HepG2 (cell line): Measurements from ENCODE around the gene ZNF8. TPM values are rescaled to one million over a fixed set of nuclear protein-coding genes. Genes with fewer than 3 reads are reported as not detected.
A peak's percentile ranks its signal among the peaks of the same experiment; 100 is the strongest.

Experiments
- ATAC-seq: fragments of 200-7000 bp; cut with Tn5 transposase; 3 replicates; pipeline ENCODE4 v1.9.1; 2020; ENCODE audit warnings: mild to moderate bottlenecking, moderate library complexity
- BruUV-seq: library from RNA; stranded (reverse); fragments of 400-500 nt; replicated peaks from 2 replicates; lab custom pipeline; 2021; lab: Mats Ljungman, UMichigan
- CTCF ChIA-PET: fragments of 300-600 bp; formaldehyde crosslinking; extraction: SDS; loops from one replicate; lab custom pipeline; 2021; ENCODE audit warnings: low total read pairs, inconsistent platforms, low intra/inter-chr PET ratio; lab: Yijun Ruan, JAX
- POLR2A ChIA-PET: fragments of 350-600 bp; sonication (Branson Sonifier 250); formaldehyde crosslinking; loops from one replicate; lab custom pipeline; 2020; ENCODE audit warnings: antibody characterized with exemption, inconsistent platforms; lab: Yijun Ruan, JAX
- DNase-seq: peaks from one replicate; pipeline ENCODE4 v3.0.0-alpha.2; 2015; ENCODE audit warnings: low spot score
- FAIRE-seq: peaks from 3 replicates; lab custom pipeline; 2011; peaks lifted over from hg19 to GRCh38; lab: Jason Lieb, UNC
- H2AFZ ChIP-seq: one replicate; pipeline ENCODE4 v1.6.1; 2011; ENCODE audit warnings: low read length, inconsistent platforms
- H3K27ac ChIP-seq: fragments of 300-600 bp; 3 replicates; pipeline ENCODE4 v1.8.0; 2011; ENCODE audit warnings: mixed run types, mild to moderate bottlenecking, mixed read lengths, low read length, inconsistent platforms; ENCODE audit not compliant: insufficient read depth; ENCODE audit errors: extremely low read length
- H3K27me3 ChIP-seq, 2 experiments: fragments of 200-600 bp in 1 of 2; 2 replicates in 1 of 2; 3 replicates in 1 of 2; pipeline versions ENCODE4 v1.6.0 to v1.8.0; 2011; ENCODE audit warnings: low read length in 2 of 2, mild to moderate bottlenecking in 2 of 2, moderate library complexity in 2 of 2, inconsistent platforms in 1 of 2; ENCODE audit not compliant: insufficient read depth in 2 of 2, control insufficient read depth in 1 of 2
- H3K36me3 ChIP-seq, 2 experiments: fragments of 200-600 bp in 1 of 2; replicated peaks in 1 of 2; 2 replicates in 1 of 2; 3 replicates in 1 of 2; pipeline versions ENCODE4 v1.5.1 to v1.8.0; 2011; ENCODE audit warnings: low read length in 2 of 2, inconsistent platforms in 1 of 2; ENCODE audit not compliant: insufficient read depth in 2 of 2, control insufficient read depth in 1 of 2
- H3K4me1 ChIP-seq: 2 replicates; pipeline ENCODE4 v1.5.1; 2012; ENCODE audit warnings: low read length, inconsistent platforms; ENCODE audit not compliant: insufficient read depth
- H3K4me2 ChIP-seq: 2 replicates; pipeline ENCODE4 v1.6.0; 2011; ENCODE audit warnings: low read depth, low read length, inconsistent platforms
- H3K4me3 ChIP-seq, 3 experiments: fragments of 200-600 bp in 1 of 3; sonication (generic), shearing (Covaris generic) in 1 of 3; replicated peaks in 1 of 3; 2 replicates each; pipeline ENCODE4 v1.5.1; 2011 to 2016; ENCODE audit warnings: low read length in 3 of 3, inconsistent platforms in 2 of 3, low read depth in 2 of 3, mild to moderate bottlenecking in 2 of 3, control low read depth in 1 of 3, mixed read lengths in 1 of 3; ENCODE audit not compliant: insufficient read depth in 1 of 3
- H3K79me2 ChIP-seq: one replicate; pipeline ENCODE4 v1.6.1; 2011; ENCODE audit warnings: low read length, inconsistent platforms; ENCODE audit not compliant: insufficient read depth
- H3K9ac ChIP-seq: 2 replicates; pipeline ENCODE4 v1.6.0; 2011; ENCODE audit warnings: mild to moderate bottlenecking, low read depth, low read length, inconsistent platforms; ENCODE audit not compliant: insufficient read depth
- H3K9me3 ChIP-seq: 2 replicates; pipeline ENCODE4 v1.5.1; 2012; ENCODE audit warnings: mild to moderate bottlenecking, low read length
- H4K20me1 ChIP-seq: 2 replicates; pipeline ENCODE4 v1.6.0; 2011; ENCODE audit warnings: inconsistent platforms, mild to moderate bottlenecking, low read length, moderate library complexity; ENCODE audit not compliant: insufficient read depth
- FOXJ3 ChIP-seq: sonication (generic); formaldehyde crosslinking; IDR thresholded peaks from 2 replicates; pipeline ENCODE4 v1.4.0; 2020; ENCODE audit warnings: missing genetic modification reagents, mild to moderate bottlenecking, borderline replicate concordance
- HCFC1 ChIP-seq: fragments of 150-350 bp; IDR thresholded peaks from 2 replicates; pipeline ENCODE4 v1.6.1; 2014; ENCODE audit warnings: low read depth, low read length
- KLF16 ChIP-seq, 2 experiments: sonication (generic) in 1 of 2; formaldehyde crosslinking in 1 of 2; IDR thresholded peaks; 2 replicates each; pipeline versions ENCODE4 v1.6.1 to v1.8.0; 2016 to 2023; ENCODE audit warnings: missing genetic modification reagents in 2 of 2, missing compliant biosample characterization in 1 of 2
- POLR2AphosphoS5 ChIP-seq: IDR thresholded peaks from 2 replicates; pipeline ENCODE4 v1.6.1; 2012; ENCODE audit warnings: low read depth, low read length
- SP140L ChIP-seq: sonication (generic); formaldehyde crosslinking; IDR thresholded peaks from 2 replicates; pipeline ENCODE4 v1.4.0; 2020; ENCODE audit warnings: missing genetic modification reagents, borderline replicate concordance
- THAP7 ChIP-seq: sonication (generic); formaldehyde crosslinking; IDR thresholded peaks from 2 replicates; pipeline ENCODE4 v1.8.1; 2023; ENCODE audit warnings: mild to moderate bottlenecking, missing genetic modification reagents
- ZBTB42 ChIP-seq: sonication (generic); formaldehyde crosslinking; IDR thresholded peaks from 2 replicates; pipeline ENCODE4 v1.5.0; 2020; ENCODE audit warnings: mild to moderate bottlenecking, missing genetic modification reagents
- ZKSCAN8 ChIP-seq: IDR thresholded peaks from 2 replicates; pipeline ENCODE4 v1.6.1; 2016; ENCODE audit warnings: borderline replicate concordance, missing genetic modification reagents, missing compliant biosample characterization
- ZNF12 ChIP-seq: sonication (generic); formaldehyde crosslinking; IDR thresholded peaks from 2 replicates; pipeline ENCODE4 v1.5.0; 2020; ENCODE audit warnings: missing genetic modification reagents
- ZNF550 ChIP-seq: sonication (generic); formaldehyde crosslinking; IDR thresholded peaks from 2 replicates; pipeline ENCODE4 v1.4.0; 2020; ENCODE audit warnings: mild to moderate bottlenecking, missing genetic modification reagents, borderline replicate concordance
- ZNF557 ChIP-seq: sonication (generic); formaldehyde crosslinking; IDR thresholded peaks from 2 replicates; pipeline ENCODE4 v1.4.0; 2020; ENCODE audit warnings: missing genetic modification reagents
- ZNF577 ChIP-seq: sonication (generic); formaldehyde crosslinking; IDR thresholded peaks from 2 replicates; pipeline ENCODE4 v1.4.0; 2020; ENCODE audit warnings: mild to moderate bottlenecking, low read depth, missing genetic modification reagents, borderline replicate concordance
- ZNF605 ChIP-seq: sonication (generic); formaldehyde crosslinking; IDR thresholded peaks from 2 replicates; pipeline ENCODE4 v1.8.0; 2022; ENCODE audit warnings: mild to moderate bottlenecking, missing genetic modification reagents
- ZNF775 ChIP-seq: sonication (generic); formaldehyde crosslinking; IDR thresholded peaks from 2 replicates; pipeline ENCODE4 v1.4.0; 2020; ENCODE audit warnings: missing genetic modification reagents, mild to moderate bottlenecking, moderate library complexity, borderline replicate concordance
- WGBS: methylation state at CpG from one replicate; pipeline ENCODE4 v1.1.6; 2017; ENCODE audit warnings: low lambda C conversion rate; 5-methylcytosine and 5-hydroxymethylcytosine counted together
- in situ Hi-C: cut with HindIII; loops from 2 replicates; pipeline ENCODE4 v1.10.0; 2017; ENCODE audit warnings: low pct_unique_long_range_greater_than_20kb; ENCODE audit not compliant: extremely low pct_ligation_motif_present
- intact Hi-C: fragments of 100-400 bp; cut with micrococcal nuclease; formaldehyde crosslinking; loops from one replicate; pipeline ENCODE4 v1.10.0; 2022; ENCODE audit not compliant: unreplicated experiment
- polyA plus RNA-seq, 8 experiments: library from polyadenylated mRNA; depleted of rRNA in 3 of 8; stranded (reverse) in 7 of 8; unstranded in 1 of 8; fragments of >200 nt; fragmentation: Illumina TruSeq in 4 of 8; extraction: Trizol in 4 of 8; gene quantifications; 2 replicates each; pipeline versions ENCODE4 v1.2.1 to v1.2.3, GENCODE V29; 2011 to 2016; ENCODE audit warnings: low read depth in 4 of 8, missing spikeins in 1 of 8, mixed read lengths in 1 of 8; ENCODE audit not compliant: insufficient read depth in 1 of 8
- total RNA-seq, 5 experiments: library from RNA; depleted of rRNA; stranded (reverse); fragments of >200 nt; fragmentation: Illumina TruSeq; extraction: Trizol; gene quantifications; 2 replicates each; pipeline ENCODE4 v1.2.3, GENCODE V29; 2016; ENCODE audit warnings: low read depth in 1 of 5
- TF ChIP-seq, protein P1 (sequence below): sonication (generic); formaldehyde crosslinking; IDR thresholded peaks from 2 replicates; pipeline ENCODE4 v1.4.0; 2020; ENCODE audit warnings: missing genetic modification reagents
- TF ChIP-seq, protein P2 (sequence below): sonication (generic); formaldehyde crosslinking; IDR thresholded peaks from 2 replicates; pipeline ENCODE4 v1.4.0; 2020; ENCODE audit warnings: missing genetic modification reagents, borderline replicate concordance
- TF ChIP-seq, protein P3 (sequence below): fragments of 450-650 bp; IDR thresholded peaks from 2 replicates; pipeline ENCODE4 v1.6.1; 2017

ZNF8 gene
- total and polyA plus RNA-seq, 2 of the 13 experiments (the other 11 are each of a cell fraction or from before 2014, with no cell fraction given): 3.1 to 3.3 TPM

DNA sequence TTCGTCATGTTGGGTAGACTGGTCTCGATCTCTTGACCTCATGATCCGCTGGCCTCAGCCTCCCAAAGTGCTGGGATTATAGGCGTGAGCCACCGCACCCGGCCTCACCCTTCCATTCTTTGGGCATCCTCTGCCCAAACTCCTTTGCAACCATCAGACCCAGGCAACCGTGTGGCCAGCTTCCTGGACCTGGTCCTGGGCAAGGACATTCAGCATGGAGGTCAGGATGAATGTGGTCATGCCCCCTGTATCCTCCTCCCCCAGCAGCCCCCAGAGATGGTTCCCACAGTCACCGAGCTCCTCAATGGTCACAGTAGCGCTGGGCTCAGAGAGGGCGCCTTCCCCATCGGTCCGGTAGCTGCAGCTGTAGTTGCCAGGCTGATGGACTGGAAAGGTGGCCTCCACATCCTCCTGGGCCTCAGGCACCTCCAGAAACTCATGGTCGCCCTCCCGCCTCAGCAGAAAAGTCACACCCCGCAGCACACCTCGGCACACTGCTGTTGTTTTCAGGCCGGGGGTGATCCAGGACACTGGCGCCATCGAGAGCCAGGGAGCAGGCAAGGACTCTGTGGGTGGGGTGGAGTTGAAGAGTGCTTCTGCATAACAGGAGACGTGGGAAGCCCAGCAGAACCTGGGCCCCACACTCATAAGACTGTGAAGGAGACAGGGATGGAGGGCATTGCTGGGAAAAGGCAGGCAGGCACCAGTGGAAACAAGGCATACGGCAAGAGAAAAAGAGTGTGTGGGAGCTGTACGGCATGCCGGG, 73.4 kb downstream of the ZNF8 start:
- H2AFZ ChIP-seq: no peak overlapping the region
- no peaks in the 10 kb centered on the region for H3K9me3 ChIP-seq
- no peaks in the 10 kb centered on the region for H3K79me2 ChIP-seq
- CTCF ChIA-PET: no interaction called here
- H3K27ac ChIP-seq: no peak overlapping the region
- in situ Hi-C loops (no loop called here), intact Hi-C loops (no loop called here)
- POLR2A ChIA-PET: interaction anchor here (0.7 to 1.8 kb wide), 7 partner anchors 8 to 55 kb away, joined by 3 to 23 read pairs (median 3); partner anchors contain the start of genes ZNF497 and ZSCAN22
- H3K4me1 ChIP-seq: peaks cover 48% of the 10 kb centered on the region
- FAIRE-seq (no peak), ATAC-seq (peak; percentile 9), DNase-seq (no peak)
- peak overlapping the region; percentile 62; the same call in 1 of the 2 replicates for H3K9ac ChIP-seq
- no peaks in the 10 kb centered on the region for H3K36me3 ChIP-seq
- H4K20me1 ChIP-seq: no peaks in the 10 kb centered on the region
- 74% methylated on average over 17 of the region's 23 CpGs for WGBS
- no TSS peak for BruUV-seq
- no peaks in the 10 kb centered on the region for H3K27me3 ChIP-seq
- H3K4me3 ChIP-seq: peak overlapping the region; percentile 50 to 71 (median 68); a peak in 4 of 6 replicates
- H3K4me2 ChIP-seq: peak overlapping the region; percentile 93
- TF ChIP-seq HCFC1 (no peak), ZNF775 (CRISPR knock-in tag) (no peak), FOXJ3 (CRISPR knock-in tag) (no peak), ZKSCAN8 (CRISPR knock-in tag) (no peak), ZNF557 (CRISPR knock-in tag) (no peak), ZBTB42 (no peak), THAP7 (no peak), ZNF577 (CRISPR knock-in tag) (no peak), POLR2AphosphoS5 (no peak), SP140L (no peak), ZNF12 (CRISPR knock-in tag) (no peak), KLF16 (CRISPR knock-in tag; IDR thresholded peaks at IDR 0.05) (no peak), ZNF550 (0 out of 2 replicates have a peak, but pooled peaks have one; percentile 25), ZNF605 (CRISPR knock-in tag) (no peak)
- TF ChIP-seq, protein P1, sequence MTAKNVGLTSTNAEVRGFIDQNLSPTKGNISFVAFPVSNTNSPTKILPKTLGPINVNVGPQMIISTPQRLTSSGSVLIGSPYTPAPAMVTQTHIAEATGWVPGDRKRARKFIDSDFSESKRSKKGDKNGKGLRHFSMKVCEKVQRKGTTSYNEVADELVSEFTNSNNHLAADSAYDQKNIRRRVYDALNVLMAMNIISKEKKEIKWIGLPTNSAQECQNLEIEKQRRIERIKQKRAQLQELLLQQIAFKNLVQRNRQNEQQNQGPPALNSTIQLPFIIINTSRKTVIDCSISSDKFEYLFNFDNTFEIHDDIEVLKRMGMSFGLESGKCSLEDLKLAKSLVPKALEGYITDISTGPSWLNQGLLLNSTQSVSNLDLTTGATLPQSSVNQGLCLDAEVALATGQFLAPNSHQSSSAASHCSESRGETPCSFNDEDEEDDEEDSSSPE (CRISPR knock-in tag): no peak
- TF ChIP-seq, protein P2, sequence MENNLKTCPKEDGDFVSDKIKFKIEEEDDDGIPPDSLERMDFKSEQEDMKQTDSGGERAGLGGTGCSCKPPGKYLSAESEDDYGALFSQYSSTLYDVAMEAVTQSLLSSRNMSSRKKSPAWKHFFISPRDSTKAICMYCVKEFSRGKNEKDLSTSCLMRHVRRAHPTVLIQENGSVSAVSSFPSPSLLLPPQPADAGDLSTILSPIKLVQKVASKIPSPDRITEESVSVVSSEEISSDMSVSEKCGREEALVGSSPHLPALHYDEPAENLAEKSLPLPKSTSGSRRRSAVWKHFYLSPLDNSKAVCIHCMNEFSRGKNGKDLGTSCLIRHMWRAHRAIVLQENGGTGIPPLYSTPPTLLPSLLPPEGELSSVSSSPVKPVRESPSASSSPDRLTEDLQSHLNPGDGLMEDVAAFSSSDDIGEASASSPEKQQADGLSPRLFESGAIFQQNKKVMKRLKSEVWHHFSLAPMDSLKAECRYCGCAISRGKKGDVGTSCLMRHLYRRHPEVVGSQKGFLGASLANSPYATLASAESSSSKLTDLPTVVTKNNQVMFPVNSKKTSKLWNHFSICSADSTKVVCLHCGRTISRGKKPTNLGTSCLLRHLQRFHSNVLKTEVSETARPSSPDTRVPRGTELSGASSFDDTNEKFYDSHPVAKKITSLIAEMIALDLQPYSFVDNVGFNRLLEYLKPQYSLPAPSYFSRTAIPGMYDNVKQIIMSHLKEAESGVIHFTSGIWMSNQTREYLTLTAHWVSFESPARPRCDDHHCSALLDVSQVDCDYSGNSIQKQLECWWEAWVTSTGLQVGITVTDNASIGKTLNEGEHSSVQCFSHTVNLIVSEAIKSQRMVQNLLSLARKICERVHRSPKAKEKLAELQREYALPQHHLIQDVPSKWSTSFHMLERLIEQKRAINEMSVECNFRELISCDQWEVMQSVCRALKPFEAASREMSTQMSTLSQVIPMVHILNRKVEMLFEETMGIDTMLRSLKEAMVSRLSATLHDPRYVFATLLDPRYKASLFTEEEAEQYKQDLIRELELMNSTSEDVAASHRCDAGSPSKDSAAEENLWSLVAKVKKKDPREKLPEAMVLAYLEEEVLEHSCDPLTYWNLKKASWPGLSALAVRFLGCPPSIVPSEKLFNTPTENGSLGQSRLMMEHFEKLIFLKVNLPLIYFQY (CRISPR knock-in tag): no peak
- TF ChIP-seq, protein P3, sequence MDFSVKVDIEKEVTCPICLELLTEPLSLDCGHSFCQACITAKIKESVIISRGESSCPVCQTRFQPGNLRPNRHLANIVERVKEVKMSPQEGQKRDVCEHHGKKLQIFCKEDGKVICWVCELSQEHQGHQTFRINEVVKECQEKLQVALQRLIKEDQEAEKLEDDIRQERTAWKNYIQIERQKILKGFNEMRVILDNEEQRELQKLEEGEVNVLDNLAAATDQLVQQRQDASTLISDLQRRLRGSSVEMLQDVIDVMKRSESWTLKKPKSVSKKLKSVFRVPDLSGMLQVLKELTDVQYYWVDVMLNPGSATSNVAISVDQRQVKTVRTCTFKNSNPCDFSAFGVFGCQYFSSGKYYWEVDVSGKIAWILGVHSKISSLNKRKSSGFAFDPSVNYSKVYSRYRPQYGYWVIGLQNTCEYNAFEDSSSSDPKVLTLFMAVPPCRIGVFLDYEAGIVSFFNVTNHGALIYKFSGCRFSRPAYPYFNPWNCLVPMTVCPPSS: no peak
